Effector CD8-positive, alpha-beta T cell (primary cell): ENCODE results near the gene CD79A.
"Not testable (repeated sequence)": the region's sequence is repeated elsewhere in the genome, so short reads cannot be mapped to it uniquely, and the experiment has no call there.

ENCODE experiments used
- DNase-seq: peaks from one replicate; lab custom pipeline; 2025; lab: John Stamatoyannopoulos, UW

CD79A gene

DNA sequence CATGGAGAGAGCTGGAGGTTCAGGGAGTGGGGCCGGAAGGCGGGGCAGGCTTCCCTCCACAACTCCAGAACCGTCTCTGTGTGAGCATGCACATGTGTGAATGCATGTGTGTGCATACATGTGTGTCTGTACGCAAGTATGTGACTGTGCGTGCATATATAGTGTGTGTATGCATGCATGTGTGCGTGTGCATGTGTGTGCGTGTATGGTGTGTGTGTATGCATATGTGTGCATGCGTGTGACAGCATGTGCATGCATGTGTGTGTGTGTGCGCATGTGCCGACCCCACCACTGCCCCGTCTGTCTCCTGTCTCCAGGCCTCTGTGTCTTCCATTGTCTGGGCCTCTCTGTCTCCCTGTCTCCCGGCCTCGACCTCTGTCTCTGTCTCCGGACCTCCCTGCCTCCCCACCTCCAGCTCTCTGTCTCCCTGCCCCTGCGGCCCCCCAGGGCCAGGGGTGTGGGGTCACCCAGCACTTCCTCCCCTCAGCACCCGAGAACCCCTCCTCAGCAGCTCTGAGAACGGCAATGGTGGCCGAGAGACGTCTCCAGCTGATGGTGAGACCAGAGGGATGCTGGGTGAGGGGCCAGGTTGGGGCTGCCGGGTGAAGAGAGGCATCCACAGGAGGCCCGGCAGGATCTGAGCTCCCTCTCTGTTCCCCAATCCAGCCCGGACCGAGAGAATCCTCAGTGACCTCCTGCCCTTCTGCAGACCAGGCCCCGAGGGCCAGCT is 28.4 kb downstream of the CD79A start:
- no peak for DNase-seq

- no peak for DNase-seq
Measured at GRCh38 chr19:41906271-41906670, 29.2 kb downstream of the CD79A start.

DNA sequence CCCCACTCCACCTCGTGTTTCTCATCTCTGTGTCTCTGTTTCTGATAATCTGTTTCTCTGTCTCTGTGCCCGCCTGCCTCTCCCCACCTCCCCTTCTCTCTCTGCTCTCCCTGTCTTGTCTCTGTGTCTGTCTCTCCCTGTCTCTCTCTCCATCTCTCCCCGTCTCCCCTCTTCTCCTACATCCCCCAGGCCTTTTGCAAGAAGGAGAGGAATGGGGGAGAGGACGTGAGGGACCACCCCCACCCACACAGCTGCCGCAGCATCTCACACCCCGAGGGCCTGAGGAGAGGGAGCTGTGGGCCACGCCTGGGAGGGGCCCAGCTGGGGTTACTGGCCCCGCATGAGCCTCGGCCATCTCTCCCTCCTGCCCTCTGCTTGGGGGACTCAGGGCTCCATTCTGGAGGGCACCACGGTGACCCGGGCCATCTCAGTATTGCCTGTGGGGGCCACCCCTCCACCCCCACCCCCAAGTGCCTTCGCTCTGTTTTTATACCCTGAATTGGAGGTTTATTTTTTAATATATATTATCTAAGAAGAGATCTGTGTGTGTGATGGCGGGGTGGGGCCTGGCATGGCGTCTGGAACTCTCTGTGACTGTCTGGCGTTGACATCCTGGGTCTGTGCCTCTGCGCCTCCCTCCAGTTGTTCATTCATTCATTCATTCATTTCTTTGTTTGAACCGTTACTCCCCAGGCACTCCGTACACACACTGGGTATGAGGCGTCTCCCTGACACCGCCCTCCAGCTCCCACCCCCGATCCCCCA is 30.0 kb downstream of the CD79A start:
- DNase-seq, result no peak

DNA sequence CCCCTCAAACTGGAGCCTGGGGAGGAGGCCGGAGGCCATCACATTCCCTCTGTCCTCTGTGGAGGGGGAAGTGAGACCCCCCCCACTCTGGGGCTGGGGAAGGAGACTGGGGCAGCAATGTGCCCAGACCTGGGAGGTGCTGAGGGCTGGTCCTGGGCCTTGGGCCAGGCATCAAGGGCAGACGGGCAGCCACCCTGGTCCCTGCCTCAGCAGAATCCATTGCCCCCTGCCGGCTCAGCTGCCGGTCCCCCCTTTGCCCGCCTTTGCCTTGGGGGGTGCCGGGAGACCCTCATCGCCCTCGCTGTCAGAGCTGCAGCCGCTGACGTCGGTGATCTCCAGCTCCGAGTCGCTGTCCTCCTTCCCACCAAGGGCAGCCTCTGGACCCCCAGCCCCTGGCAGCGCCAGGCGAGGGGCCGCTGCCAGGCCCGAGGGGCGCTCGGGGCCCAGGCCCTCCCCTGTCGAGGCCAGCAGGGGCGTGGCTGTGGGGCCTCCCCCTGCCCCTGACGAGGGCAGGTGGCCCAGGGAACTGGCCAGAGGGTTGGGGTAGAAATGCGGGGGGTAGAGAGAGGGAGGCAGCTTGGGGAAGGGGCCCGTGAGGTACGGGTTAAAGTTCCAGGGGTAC is 31.0 kb downstream of the CD79A start:
- no peak for DNase-seq

- DNase-seq, result no peak
Measured at GRCh38 chr19:41908724-41909464, 31.8 kb downstream of the CD79A start.

DNA sequence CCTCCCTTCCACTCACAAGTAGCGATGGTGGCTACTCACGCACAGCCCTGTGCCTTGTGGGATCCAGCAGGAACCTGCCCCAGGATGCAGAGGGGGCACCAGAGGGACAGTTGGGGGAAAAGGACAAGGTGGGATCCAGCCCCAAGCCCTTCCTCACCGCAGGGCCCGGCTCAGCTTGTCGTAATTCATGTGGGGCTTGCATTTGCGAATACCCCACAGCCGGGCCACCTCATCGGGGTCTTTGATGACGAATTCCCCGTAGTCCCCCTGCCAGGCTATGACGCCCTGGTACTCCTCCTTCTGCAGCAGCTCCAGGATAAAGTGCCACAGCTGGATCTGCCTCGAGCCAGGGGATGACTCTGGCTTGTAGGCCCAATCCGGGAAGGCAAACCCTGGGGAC is 32.6 kb downstream of the CD79A start:
- no peak for DNase-seq

- DNase-seq, result no peak
Measured at GRCh38 chr19:41910240-41910991, 33.3 kb downstream of the CD79A start.

- no peak for DNase-seq
Measured at GRCh38 chr19:41910992-41911888, 34.2 kb downstream of the CD79A start.

DNA sequence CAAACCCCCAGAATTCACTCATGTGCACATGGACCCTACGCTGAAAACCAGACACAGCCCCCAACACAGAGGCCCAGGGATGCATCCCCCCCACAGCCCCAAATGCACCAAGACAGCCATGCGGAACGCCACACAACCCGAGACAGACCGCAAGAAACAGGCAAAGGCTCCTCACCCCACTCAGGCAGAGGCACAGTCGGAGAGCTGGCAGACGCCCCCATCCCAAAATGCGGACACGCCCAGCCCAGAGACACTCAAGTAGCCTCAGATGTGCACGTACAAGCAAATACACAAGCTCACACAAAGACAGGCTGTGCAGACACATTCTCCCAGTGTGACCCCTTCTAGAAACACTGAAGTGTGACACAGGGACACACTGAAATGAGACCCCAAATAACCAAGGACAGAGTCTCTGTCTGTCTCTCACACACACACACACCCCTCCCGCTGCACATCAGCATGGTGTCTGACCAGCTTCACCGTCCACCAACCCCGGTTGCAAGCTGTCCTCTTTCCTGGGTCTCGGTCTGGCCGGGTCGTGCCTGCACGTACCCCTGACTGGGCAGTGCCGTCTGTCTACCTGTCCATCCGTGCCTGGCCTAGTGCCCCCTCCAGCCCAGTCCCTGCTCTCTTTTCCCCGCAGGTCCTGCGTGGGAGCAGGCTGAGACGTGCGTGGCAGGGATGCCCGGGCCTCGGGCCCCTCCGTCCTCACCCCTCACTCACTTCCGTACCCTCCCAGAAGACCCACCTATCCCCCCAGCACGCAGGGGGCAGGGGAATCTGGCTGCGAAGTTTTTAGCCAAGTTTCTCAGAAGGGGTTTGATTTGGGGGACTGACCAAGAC is 35.0 kb downstream of the CD79A start:
- no peak for DNase-seq

- peak; percentile 18 for DNase-seq
Measured at GRCh38 chr19:41912899-41913537, 35.9 kb downstream of the CD79A start.

DNA sequence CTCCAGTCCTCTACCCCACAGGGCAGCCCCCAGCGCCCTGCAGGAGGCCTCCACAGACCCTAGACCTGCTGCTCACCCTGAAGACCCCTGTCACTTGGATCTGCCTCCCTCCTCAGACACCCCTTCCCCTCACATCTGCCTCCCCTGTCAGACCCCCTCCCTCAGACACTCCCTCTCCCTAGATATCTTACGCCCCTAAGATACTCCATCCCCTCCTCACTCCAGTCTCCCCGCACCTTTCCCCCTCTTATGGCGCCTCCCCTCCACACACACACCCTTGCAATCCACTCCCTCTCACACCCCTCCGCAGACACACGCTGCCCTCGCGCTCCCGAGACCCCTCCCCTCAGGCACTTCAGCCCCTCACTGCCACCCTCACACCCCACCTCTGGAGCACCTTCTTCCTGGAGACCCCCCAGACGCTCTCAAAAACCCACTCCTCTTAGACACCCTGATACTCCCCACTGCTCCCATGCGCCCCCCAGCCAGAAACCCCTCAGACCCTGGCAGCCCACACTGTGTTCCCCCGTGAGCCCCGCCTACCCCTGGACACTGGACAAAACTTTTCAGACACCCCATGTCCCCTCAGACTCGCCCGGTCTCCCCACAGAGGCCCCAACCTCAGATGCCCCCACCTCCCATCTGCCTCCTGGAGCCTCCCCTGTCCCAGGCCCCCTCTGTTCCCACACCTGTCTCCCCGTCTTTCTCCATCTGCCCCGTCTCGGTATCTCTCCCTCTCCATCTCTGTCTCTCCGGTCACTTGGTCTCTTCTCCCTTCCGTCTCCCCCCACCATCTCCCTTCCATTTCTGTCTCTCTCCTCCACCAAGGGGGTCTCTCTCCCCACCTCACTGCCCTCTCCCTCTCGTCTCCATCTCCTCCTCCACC is 36.7 kb downstream of the CD79A start:
- DNase-seq, result no peak

DNA sequence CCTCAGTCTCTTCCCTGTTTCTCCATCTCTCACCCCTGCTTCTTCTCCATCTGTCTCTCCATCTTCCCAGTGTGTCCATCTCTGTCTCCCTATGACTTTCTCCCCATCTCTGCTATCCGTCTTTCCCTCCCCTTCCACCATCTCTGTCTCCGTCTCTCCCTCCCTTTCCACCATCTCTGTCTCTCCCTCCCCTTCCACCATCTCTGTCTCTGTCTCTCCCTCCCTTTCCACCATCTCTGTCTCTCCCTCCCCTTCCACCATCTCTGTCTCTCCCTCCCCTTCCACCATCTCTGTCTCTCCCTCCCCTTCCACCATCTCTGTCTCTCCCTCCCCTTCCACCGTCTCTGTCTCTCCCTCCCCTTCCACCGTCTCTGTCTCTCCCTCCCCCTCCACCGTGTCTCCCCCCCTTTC is 37.4 kb downstream of the CD79A start:
- not testable (repeated sequence) for DNase-seq

GRCh38 chr19:41915021-41915775 is 38.1 kb downstream of the CD79A start:
- peak; percentile 16 for DNase-seq

- DNase-seq, result no peak
Measured at GRCh38 chr19:41915776-41916414, 38.8 kb downstream of the CD79A start.

- no peak for DNase-seq
Measured at GRCh38 chr19:41917676-41918075, 40.6 kb downstream of the CD79A start.

DNA sequence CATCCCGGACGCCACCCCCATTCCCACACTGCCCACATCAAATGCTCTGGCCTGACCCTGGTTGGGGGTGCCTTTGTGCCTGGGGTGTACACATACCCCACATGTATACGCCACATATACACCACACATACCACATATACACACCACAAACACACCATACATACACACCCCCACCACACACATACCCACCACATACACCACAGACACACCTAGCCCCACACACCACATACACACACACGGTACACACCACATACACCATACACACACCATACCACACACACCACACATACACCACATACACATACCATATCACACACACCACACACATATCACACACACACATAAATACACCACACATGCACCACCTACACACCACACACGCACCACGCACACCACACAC is 41.0 kb downstream of the CD79A start:
- DNase-seq, result no peak
